ENCODE measurements around the gene UBTD2.

DNA sequence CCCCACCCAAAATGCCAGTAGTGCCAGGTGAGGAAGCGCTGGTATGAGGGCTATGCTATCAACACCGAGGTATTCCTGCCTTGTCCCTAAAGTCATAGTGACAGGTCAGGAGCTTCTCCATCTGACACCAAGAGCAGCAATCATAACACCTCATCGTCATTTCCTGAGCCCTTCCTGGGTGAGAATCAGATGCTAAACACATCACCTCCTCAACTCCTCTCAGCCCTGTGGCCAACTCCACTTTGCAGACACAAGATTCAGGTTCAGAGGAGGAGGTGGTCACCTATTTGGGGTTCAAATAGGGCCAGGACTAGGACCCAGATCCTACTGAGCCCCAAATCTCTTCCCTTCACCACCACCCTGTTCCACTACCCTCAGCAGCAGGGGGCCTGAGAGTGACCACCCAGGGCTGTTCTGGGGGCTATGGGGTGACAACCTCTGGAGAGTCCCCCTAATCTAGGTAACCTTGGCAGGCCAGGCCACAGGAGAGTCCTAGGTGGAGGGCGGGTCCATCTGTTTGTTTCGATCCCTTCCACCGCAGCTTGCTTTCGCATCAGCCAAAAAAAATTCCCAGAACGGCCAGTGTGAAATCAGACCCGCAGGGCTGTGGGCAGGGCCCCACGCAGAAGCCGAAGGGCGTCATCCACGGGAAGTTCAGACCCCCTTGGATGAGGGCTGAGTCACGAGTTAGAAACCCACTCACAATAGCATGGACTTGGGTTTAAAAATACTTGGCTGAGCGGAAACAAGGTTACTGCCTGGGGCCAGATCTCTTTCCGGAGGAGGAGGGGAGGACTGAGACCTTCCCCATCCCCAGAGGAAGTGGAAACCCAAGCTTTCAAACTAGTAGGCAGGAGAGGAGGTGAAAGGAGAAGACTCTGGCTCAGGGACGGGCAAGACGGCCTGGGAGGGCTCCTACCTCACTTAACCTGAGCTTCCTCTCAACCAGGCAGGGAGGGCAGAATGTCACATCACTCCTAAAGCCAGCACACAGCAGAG, 104.3 kb downstream of the UBTD2 start:
- TF ChIP-seq EZH2 (optimal IDR thresholded peaks at IDR 0.05; ENCODE audit: low read depth, low read length) (no peak), EZH2phosphoT487 (IDR thresholded peaks at IDR 0.05; ENCODE audit: low read length) (no peak)
- TF ChIP-seq, protein P1, sequence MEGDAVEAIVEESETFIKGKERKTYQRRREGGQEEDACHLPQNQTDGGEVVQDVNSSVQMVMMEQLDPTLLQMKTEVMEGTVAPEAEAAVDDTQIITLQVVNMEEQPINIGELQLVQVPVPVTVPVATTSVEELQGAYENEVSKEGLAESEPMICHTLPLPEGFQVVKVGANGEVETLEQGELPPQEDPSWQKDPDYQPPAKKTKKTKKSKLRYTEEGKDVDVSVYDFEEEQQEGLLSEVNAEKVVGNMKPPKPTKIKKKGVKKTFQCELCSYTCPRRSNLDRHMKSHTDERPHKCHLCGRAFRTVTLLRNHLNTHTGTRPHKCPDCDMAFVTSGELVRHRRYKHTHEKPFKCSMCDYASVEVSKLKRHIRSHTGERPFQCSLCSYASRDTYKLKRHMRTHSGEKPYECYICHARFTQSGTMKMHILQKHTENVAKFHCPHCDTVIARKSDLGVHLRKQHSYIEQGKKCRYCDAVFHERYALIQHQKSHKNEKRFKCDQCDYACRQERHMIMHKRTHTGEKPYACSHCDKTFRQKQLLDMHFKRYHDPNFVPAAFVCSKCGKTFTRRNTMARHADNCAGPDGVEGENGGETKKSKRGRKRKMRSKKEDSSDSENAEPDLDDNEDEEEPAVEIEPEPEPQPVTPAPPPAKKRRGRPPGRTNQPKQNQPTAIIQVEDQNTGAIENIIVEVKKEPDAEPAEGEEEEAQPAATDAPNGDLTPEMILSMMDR (IDR thresholded peaks at IDR 0.05; ENCODE audit: low read length) = no peak

Measured in MM.1S (cell line).